ENCODE measurements around the gene SFXN5. TPM values are rescaled to one million over a fixed set of nuclear protein-coding genes. Genes with fewer than 3 reads are reported as not detected.

Gene SFXN5
- total RNA-seq, 1 donor from 2014 or later, result 15.4 TPM

GRCh38 chr2:72895154-72895553, 176.4 kb downstream of the SFXN5 start:
- no peak for ATAC-seq

GRCh38 chr2:72894514-72894913, 177.0 kb downstream of the SFXN5 start:
- peaks cover 27% of the 10 kb centered on the region for H3K27me3 ChIP-seq (ENCODE audit: low read depth)
- DNase-seq, result no peak
- no peak overlapping the region for H3K27ac ChIP-seq
- intact Hi-C loops (cut with DNase I), result no loop called here
- H3K9me3 ChIP-seq, result no peaks in the 10 kb centered on the region
- no peak overlapping the region for H3K4me3 ChIP-seq
- H3K36me3 ChIP-seq, result peaks cover 22% of the 10 kb centered on the region
- ATAC-seq, result no peak
- H3K4me1 ChIP-seq, result peaks cover 3% of the 10 kb centered on the region
- TF ChIP-seq CTCF (IDR thresholded peaks at IDR 0.05), result no peak

More at GRCh38 chr2:72895154-72895553, 176.4 kb downstream of the SFXN5 start:
- Histone ChIP-seq H3K27me3 (ENCODE audit: low read depth) (peaks cover 31% of the 10 kb centered on the region), H3K4me1 (no peaks in the 10 kb centered on the region), H3K27ac (no peak overlapping the region), H3K4me3 (no peak overlapping the region), H3K9me3 (no peaks in the 10 kb centered on the region), H3K36me3 (peaks cover 17% of the 10 kb centered on the region)
- intact Hi-C loops (cut with DNase I), result no loop called here
- TF ChIP-seq CTCF (IDR thresholded peaks at IDR 0.05), result no peak
- DNase-seq, result no peak

GRCh38 chr2:72893594-72894319, 177.8 kb downstream of the SFXN5 start:
- Histone ChIP-seq H3K4me3 (no peak overlapping the region), H3K4me1 (peaks cover 9% of the 10 kb centered on the region), H3K36me3 (peaks cover 22% of the 10 kb centered on the region), H3K9me3 (no peaks in the 10 kb centered on the region), H3K27me3 (ENCODE audit: low read depth) (peaks cover 27% of the 10 kb centered on the region), H3K27ac (no peak overlapping the region)
- intact Hi-C loops (cut with DNase I), result no loop called here
- ATAC-seq (peak; percentile 34 to 50), DNase-seq (no peak)
- TF ChIP-seq CTCF (IDR thresholded peaks at IDR 0.05), result peak; percentile 49

GRCh38 chr2:72892506-72893173, 178.9 kb downstream of the SFXN5 start:
- peak; percentile 81 to 83 for ATAC-seq
- H3K4me3 ChIP-seq, result no peak overlapping the region

More at GRCh38 chr2:72892506-72893173, 178.9 kb downstream of the SFXN5 start:
- TF ChIP-seq CTCF (IDR thresholded peaks at IDR 0.05), result peak; percentile 75
- H3K27me3 ChIP-seq (ENCODE audit: low read depth), result peaks cover 27% of the 10 kb centered on the region
- no peak overlapping the region for H3K27ac ChIP-seq
- intact Hi-C loops (cut with DNase I), result no loop called here
- H3K9me3 ChIP-seq, result no peaks in the 10 kb centered on the region
- peak; percentile 79 for DNase-seq
- H3K36me3 ChIP-seq, result peaks cover 22% of the 10 kb centered on the region
- H3K4me1 ChIP-seq, result peaks cover 20% of the 10 kb centered on the region

Other genes with a start within 250 kb of the SFXN5 start
- gene EXOC6B, start 245.7 kb downstream of the SFXN5 start, total RNA-seq, result 33.0 TPM
- gene SPR, start 184.3 kb downstream of the SFXN5 start, total RNA-seq, result 46.2 TPM
- not detected for gene EMX1, start 154.2 kb downstream of the SFXN5 start, total RNA-seq
- gene RAB11FIP5, start 41.2 kb upstream of the SFXN5 start, total RNA-seq, result 20.6 TPM
- not detected for gene NOTO, start 130.9 kb upstream of the SFXN5 start, total RNA-seq
- gene SMYD5, start 142.5 kb upstream of the SFXN5 start, total RNA-seq, result 13.3 TPM
- gene PRADC1, start 161.5 kb upstream of the SFXN5 start, total RNA-seq, result 14.8 TPM
- gene CCT7, start 162.6 kb upstream of the SFXN5 start, total RNA-seq, result 151 TPM
- gene FBXO41, start 212.8 kb upstream of the SFXN5 start, total RNA-seq, result 2.9 TPM
- not detected for gene EGR4, start 221.8 kb upstream of the SFXN5 start, total RNA-seq

Measured in lower lobe of right lung (tissue), 2 donors.